Uterus (tissue), 4 donors: ENCODE results near the gene CBX6. TPM values are rescaled to one million over a fixed set of nuclear protein-coding genes. Genes with fewer than 3 reads are reported as not detected.

Experiments used
- DNase-seq, 2 donors: peaks; one replicate each; pipeline ENCODE4 v3.0.0-alpha.2; 2019 to 2020
- H3K27ac ChIP-seq, 2 donors: fragments of 200-600 bp; sonication (generic); 1 replicate in 1 of 2; 2 replicates in 1 of 2; pipeline ENCODE4 v1.5.1; 2016 to 2018
- H3K27me3 ChIP-seq, 2 donors: fragments of 200-600 bp; sonication (generic); one replicate each; pipeline ENCODE4 v1.5.1; 2018 to 2019; ENCODE audit warnings: control low read depth in 1 of 2
- H3K36me3 ChIP-seq, 2 donors: fragments of 200-600 bp; sonication (generic); one replicate each; pipeline ENCODE4 v1.5.1; 2019; ENCODE audit warnings: control low read depth in 1 of 2
- H3K4me1 ChIP-seq, 2 donors: fragments of 200-600 bp; sonication (generic); one replicate each; pipeline ENCODE4 v1.5.1; 2018 to 2019; ENCODE audit warnings: control low read depth in 1 of 2
- H3K4me3 ChIP-seq, 2 donors: fragments of 200-600 bp; sonication (generic); 1 replicate in 1 of 2; 2 replicates in 1 of 2; pipeline ENCODE4 v1.5.1; 2018 to 2019; ENCODE audit warnings: mild to moderate bottlenecking in 1 of 2
- H3K9me3 ChIP-seq, 2 donors: fragments of 200-600 bp; sonication (generic); one replicate each; pipeline ENCODE4 v1.5.1; 2019; ENCODE audit warnings: control low read depth in 1 of 2
- CTCF ChIP-seq, 4 experiments: fragments of 200-600 bp in 2 of 4; fragments of 450-650 bp in 2 of 4; sonication (generic) in 2 of 4; IDR thresholded peaks; one replicate each; pipeline ENCODE4 v1.5.1; 2016 to 2019; ENCODE audit warnings: antibody characterized with exemption in 4 of 4, mild to moderate bottlenecking in 2 of 4, moderate library complexity in 1 of 4
- POLR2A ChIP-seq, 2 donors: fragments of 450-650 bp; IDR thresholded peaks; one replicate each; pipeline ENCODE4 v1.6.1; 2016; ENCODE audit warnings: antibody characterized with exemption in 2 of 2, mild to moderate bottlenecking in 1 of 2, moderate library complexity in 1 of 2
- intact Hi-C: fragments of 100-400 bp; cut with DNase I; formaldehyde crosslinking; loops from one replicate; pipeline ENCODE4 v1.15.1; 2023; ENCODE audit warnings: low total_unique reads
- total RNA-seq, 4 donors: library from RNA; depleted of rRNA in 3 of 4; stranded (reverse); fragments of >200 nt in 3 of 4; gene quantifications; one replicate each; pipeline versions ENCODE4 v1.1.0 to v1.2.4, GENCODE V29; 2014 to 2023
- donor health status: DM: yes; HTN: yes; CAD: no.

Gene CBX6
- total RNA-seq, 4 donors from 2014 or later: 11.0 to 145 (median 56.4) TPM

DNA sequence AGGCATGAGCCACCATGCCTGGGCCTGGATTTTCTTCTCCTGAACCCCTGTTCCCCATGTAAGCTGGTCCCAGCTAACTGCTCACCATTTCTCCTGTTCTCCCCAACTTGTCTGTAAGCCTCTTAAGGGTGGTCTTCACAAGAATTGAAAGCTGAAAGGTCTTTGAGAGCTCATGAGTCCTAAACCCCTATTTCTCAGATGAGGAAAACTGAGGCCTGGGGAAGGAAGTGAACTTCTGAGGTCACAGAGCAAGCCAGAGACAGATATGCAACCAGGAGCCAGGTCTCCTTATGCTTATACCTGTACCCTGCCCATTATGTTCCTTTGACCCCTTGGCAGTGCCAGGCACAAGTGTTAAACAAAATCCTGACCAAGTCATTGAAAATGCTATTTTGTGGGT is 44.5 kb downstream of the CBX6 start:
- intact Hi-C loops: no loop called here
- H3K27ac ChIP-seq: no peak overlapping the region
- H3K4me1 ChIP-seq: no peaks in the 10 kb centered on the region
- no peaks in the 10 kb centered on the region for H3K36me3 ChIP-seq
- TF ChIP-seq CTCF (IDR thresholded peaks at IDR 0.05) (no peak), POLR2A (IDR thresholded peaks at IDR 0.05) (no peak)
- no peak overlapping the region for H3K4me3 ChIP-seq
- no peak for DNase-seq
- H3K9me3 ChIP-seq: no peaks in the 10 kb centered on the region
- H3K27me3 ChIP-seq: no peaks in the 10 kb centered on the region

DNA sequence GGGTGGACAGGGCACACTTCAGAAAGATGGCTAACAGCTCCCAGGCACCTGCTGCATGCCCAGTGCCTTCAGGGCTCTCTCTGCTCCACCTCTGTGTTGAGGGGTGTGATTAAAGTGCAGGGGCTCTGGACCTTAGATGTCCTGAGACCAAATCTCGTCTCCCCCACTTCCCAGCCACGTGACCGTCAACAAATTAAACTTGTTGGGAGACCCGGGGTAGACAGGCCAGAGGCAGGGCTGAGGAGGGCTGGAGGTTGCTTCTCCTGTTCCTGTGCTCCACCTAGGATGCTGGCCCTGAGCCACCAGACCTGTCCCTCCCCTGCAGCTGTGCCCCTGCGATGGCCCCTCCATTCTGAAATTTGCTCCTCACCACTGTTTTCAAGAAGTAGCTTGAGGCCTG is 45.2 kb downstream of the CBX6 start:
- Histone ChIP-seq H3K4me3 (no peak overlapping the region), H3K9me3 (no peaks in the 10 kb centered on the region), H3K27me3 (no peaks in the 10 kb centered on the region), H3K27ac (no peak overlapping the region), H3K36me3 (no peaks in the 10 kb centered on the region), H3K4me1 (no peaks in the 10 kb centered on the region)
- intact Hi-C loops: no loop called here
- TF ChIP-seq CTCF (IDR thresholded peaks at IDR 0.05) (no peak), POLR2A (IDR thresholded peaks at IDR 0.05) (no peak)
- DNase-seq: no peak

- H3K4me3 ChIP-seq: no peak overlapping the region
- H3K9me3 ChIP-seq: no peaks in the 10 kb centered on the region
- no peak for TF ChIP-seq POLR2A (IDR thresholded peaks at IDR 0.05)
- no peak for TF ChIP-seq CTCF (IDR thresholded peaks at IDR 0.05)
- no peak for DNase-seq
- no peaks in the 10 kb centered on the region for H3K4me1 ChIP-seq
- H3K27ac ChIP-seq: no peak overlapping the region
- no peaks in the 10 kb centered on the region for H3K36me3 ChIP-seq
- no peaks in the 10 kb centered on the region for H3K27me3 ChIP-seq
- intact Hi-C loops: no loop called here
Observed at GRCh38 chr22:38826386-38826785, 45.6 kb downstream of the CBX6 start.

DNA sequence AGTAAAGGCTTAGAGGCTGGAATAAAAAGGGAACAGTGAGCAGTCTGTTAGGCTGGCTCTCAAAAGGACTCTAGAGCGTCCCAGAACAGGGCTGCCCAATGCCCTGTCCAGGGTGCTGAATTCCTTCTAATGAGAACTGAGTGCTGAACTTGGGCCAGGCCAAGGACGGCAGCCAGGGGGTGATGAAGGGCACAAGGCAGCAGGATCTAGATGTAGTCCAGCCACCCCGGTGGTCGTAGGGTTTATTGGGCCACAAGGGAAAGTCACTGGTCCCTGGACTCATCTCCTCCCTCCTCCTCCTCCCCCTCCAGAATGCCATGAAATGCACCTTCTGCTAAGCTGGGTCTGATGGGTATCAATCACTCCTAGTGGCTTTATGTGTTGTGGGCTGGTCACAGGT is 47.4 kb downstream of the CBX6 start:
- no peaks in the 10 kb centered on the region for H3K4me1 ChIP-seq
- H3K36me3 ChIP-seq: no peaks in the 10 kb centered on the region
- no peak overlapping the region for H3K27ac ChIP-seq
- H3K27me3 ChIP-seq: no peaks in the 10 kb centered on the region
- H3K4me3 ChIP-seq: no peak overlapping the region
- intact Hi-C loops: no loop called here
- H3K9me3 ChIP-seq: no peaks in the 10 kb centered on the region
- peak in 1 of 4 experiments; percentile 22 for TF ChIP-seq CTCF (IDR thresholded peaks at IDR 0.05)
- no peak for TF ChIP-seq POLR2A (IDR thresholded peaks at IDR 0.05)
- DNase-seq: no peak

GRCh38 chr22:38823637-38824036 is 48.4 kb downstream of the CBX6 start:
- Histone ChIP-seq H3K27ac (no peak overlapping the region), H3K36me3 (no peaks in the 10 kb centered on the region), H3K4me1 (no peaks in the 10 kb centered on the region), H3K4me3 (no peak overlapping the region), H3K9me3 (no peaks in the 10 kb centered on the region), H3K27me3 (no peaks in the 10 kb centered on the region)
- DNase-seq: no peak
- intact Hi-C loops: no loop called here
- TF ChIP-seq CTCF (IDR thresholded peaks at IDR 0.05) (no peak), POLR2A (IDR thresholded peaks at IDR 0.05) (no peak)
